ENCODE results near the gene MXD4. TPM values are rescaled to one million over a fixed set of nuclear protein-coding genes. Genes with fewer than 3 reads are reported as not detected.

Gene MXD4
- total RNA-seq, 1 experiment from 2014 or later, result 20.4 TPM

- ATAC-seq, result no peak
- TF ChIP-seq ZNF219 (CRISPR knock-in tag; IDR thresholded peaks at IDR 0.05; ENCODE audit: borderline replicate concordance) (no peak), SOX15 (CRISPR knock-in tag; IDR thresholded peaks at IDR 0.05) (no peak), PRRX2 (CRISPR knock-in tag; IDR thresholded peaks at IDR 0.05) (no peak), ATF2 (CRISPR knock-in tag; IDR thresholded peaks at IDR 0.05; ENCODE audit: borderline replicate concordance, low read depth) (no peak), CREM (CRISPR knock-in tag; IDR thresholded peaks at IDR 0.05) (no peak), JUN (CRISPR knock-in tag; IDR thresholded peaks at IDR 0.05) (no peak), ZSCAN18 (CRISPR knock-in tag; IDR thresholded peaks at IDR 0.05) (no peak), FOXJ3 (CRISPR knock-in tag; IDR thresholded peaks at IDR 0.05; ENCODE audit: borderline replicate concordance) (no peak), CREB1 (CRISPR knock-in tag; IDR thresholded peaks at IDR 0.05) (no peak), TP53 (CRISPR knock-in tag; IDR thresholded peaks at IDR 0.05) (no peak), ZNF317 (CRISPR knock-in tag; IDR thresholded peaks at IDR 0.05; ENCODE audit: borderline replicate concordance, low read depth) (no peak), CBFB (CRISPR knock-in tag; IDR thresholded peaks at IDR 0.05; ENCODE audit: low read depth) (no peak), MYBL2 (CRISPR knock-in tag; IDR thresholded peaks at IDR 0.05) (no peak), FOXP1 (CRISPR knock-in tag; IDR thresholded peaks at IDR 0.05; ENCODE audit: borderline replicate concordance) (no peak), JAZF1 (CRISPR knock-in tag; IDR thresholded peaks at IDR 0.05) (no peak), IRF1 (CRISPR knock-in tag; IDR thresholded peaks at IDR 0.05) (no peak), TCF7 (CRISPR knock-in tag; IDR thresholded peaks at IDR 0.05; ENCODE audit: low read depth) (no peak), ZNF263 (CRISPR knock-in tag; IDR thresholded peaks at IDR 0.05; ENCODE audit: low read depth) (no peak)
- Mint-ChIP-seq H3K27ac (no peak overlapping the region), H3K36me3 (no peaks in the 10 kb centered on the region), H3K4me1 (peaks cover 13% of the 10 kb centered on the region; the same call in 1 of the 2 replicates), H3K27me3 (ENCODE audit: low read depth) (no peaks in the 10 kb centered on the region), H3K9me3 (no peaks in the 10 kb centered on the region), H3K4me3 (no peak overlapping the region)
- ChIA-PET CTCF (no interaction called here), POLR2A (no interaction called here)
- no peak for DNase-seq (ENCODE audit: low spot score)
These were observed 5.1 kb downstream of the MXD4 start for GRCh38 chr4:2256781-2257191.

- Mint-ChIP-seq H3K27ac (no peak overlapping the region), H3K9me3 (no peaks in the 10 kb centered on the region), H3K4me3 (no peak overlapping the region), H3K27me3 (ENCODE audit: low read depth) (no peaks in the 10 kb centered on the region), H3K4me1 (peaks cover 13% of the 10 kb centered on the region; the same call in 1 of the 2 replicates), H3K36me3 (no peaks in the 10 kb centered on the region)
- ChIA-PET POLR2A (no interaction called here), CTCF (no interaction called here)
- no peak for ATAC-seq
- DNase-seq (ENCODE audit: low spot score), result no peak
- TF ChIP-seq ZNF232 (CRISPR knock-in tag; IDR thresholded peaks at IDR 0.05), result no peak
- TF ChIP-seq PREB (CRISPR knock-in tag; IDR thresholded peaks at IDR 0.05; ENCODE audit: borderline replicate concordance), result no peak
- no peak for TF ChIP-seq ATF1 (CRISPR knock-in tag; IDR thresholded peaks at IDR 0.05)
- TF ChIP-seq CDX4 (CRISPR knock-in tag; IDR thresholded peaks at IDR 0.05; ENCODE audit: borderline replicate concordance), result no peak
- TF ChIP-seq USF2 (CRISPR knock-in tag; IDR thresholded peaks at IDR 0.05), result no peak
- no peak for TF ChIP-seq CTCF (IDR thresholded peaks at IDR 0.05)
- TF ChIP-seq SOX15 (CRISPR knock-in tag; IDR thresholded peaks at IDR 0.05), result no peak
- no peak for TF ChIP-seq NFE2L1 (CRISPR knock-in tag; IDR thresholded peaks at IDR 0.05)
- no peak for TF ChIP-seq ZNF263 (CRISPR knock-in tag; IDR thresholded peaks at IDR 0.05; ENCODE audit: low read depth)
These were observed 5.7 kb downstream of the MXD4 start for GRCh38 chr4:2256156-2256731.

Data from WTC11 (cell line).